Measurements from ENCODE around the gene FBXO47. TPM values are rescaled to one million over a fixed set of nuclear protein-coding genes. Genes with fewer than 3 reads are reported as not detected.

The FBXO47 gene
- total and polyA plus RNA-seq, 4 experiments from 2014 or later = not detected

DNA sequence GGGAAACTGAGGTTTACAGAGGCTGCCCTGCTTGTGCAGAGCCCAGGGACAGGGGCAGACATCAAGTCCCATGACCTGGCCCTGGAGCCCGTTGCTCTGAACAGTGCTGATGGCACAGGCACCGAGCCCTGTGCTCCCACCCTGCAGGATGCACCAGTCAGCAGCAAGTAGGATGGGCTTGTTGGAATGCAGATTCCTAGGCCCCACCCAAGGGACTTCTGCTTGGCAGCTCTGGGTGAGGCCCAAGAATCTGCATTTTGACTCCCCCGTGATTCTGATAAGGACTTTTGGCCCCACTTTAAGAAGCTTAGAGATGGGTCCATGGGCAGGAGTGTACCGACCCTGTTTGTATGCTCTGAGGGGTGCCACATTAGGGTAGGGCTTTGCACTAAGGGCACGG lies 74.1 kb downstream of the FBXO47 start:
- Mint-ChIP-seq H3K27ac (peak overlapping the region; percentile 60 to 90 (median 78)), H3K9me3 (no peaks in the 10 kb centered on the region), H3K36me3 (peaks cover 21 to 46% of the 10 kb centered on the region in 2 donors), H3K4me1 (peaks cover 54 to 96% (median 75%) of the 10 kb centered on the region in 4 donors), H3K27me3 (no peaks in the 10 kb centered on the region), H3K4me3 (peak overlapping the region in 4 of 8 donors; percentile 20 to 61 (median 56))
- POLR2A ChIA-PET (ENCODE audit: partially characterized antibody) = interaction anchor here (0.6 to 7.0 kb wide), 7 partner anchors 9 to 560 kb away, joined by 3 to 63 read pairs (median 5); partner anchors contain the start of genes LASP1 and RPL23
- H3K27ac ChIP-seq (ENCODE audit: low read depth, low read length) = peak overlapping the region; percentile 50
- DNase-seq = no peak
- intact Hi-C loops (cut with micrococcal nuclease) = no loop called here
- H3K36me3 ChIP-seq (ENCODE audit: insufficient read depth, low read length) = peaks cover 39% of the 10 kb centered on the region
- H3K4me1 ChIP-seq (ENCODE audit: insufficient read depth, low read length) = peaks cover 94% of the 10 kb centered on the region
- H3K9me3 ChIP-seq (ENCODE audit: control insufficient read depth in 1 of 2, low read length in 2 of 2) = no peaks in the 10 kb centered on the region
- CTCF ChIA-PET (ENCODE audit: partially characterized antibody) = interaction anchor here (0.7 to 2.0 kb wide), 2 partner anchors 25 to 90 kb away, joined by 3 to 8 read pairs; no protein-coding TSS in a partner anchor
- H3K4me3 ChIP-seq (ENCODE audit: low read length in 2 of 2) = no peak overlapping the region
- H3K27me3 ChIP-seq (ENCODE audit: insufficient read depth, low read length) = no peaks in the 10 kb centered on the region

DNA sequence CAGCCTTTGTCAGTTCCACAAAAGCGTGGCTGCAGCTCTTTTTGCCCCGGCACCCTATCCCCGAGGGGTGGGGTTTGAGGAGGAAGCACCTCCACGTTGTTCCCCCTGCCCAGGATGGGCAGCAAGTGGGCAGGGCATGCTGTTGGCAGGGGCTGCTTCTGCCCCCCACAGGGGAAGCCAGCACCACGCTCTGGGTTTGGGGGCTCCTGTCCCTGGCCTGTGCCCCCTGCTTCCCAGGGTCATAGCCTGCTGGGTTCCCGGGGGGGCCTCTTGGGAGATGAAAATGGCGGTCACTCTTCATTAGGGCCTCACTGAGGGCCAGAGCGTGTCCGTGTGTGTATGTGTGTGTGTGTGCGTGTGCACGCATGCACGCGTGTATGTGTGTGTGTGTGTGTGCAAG lies 74.6 kb downstream of the FBXO47 start:
- peak overlapping the region in 3 of 8 donors; percentile 20 to 61 (median 52) for H3K4me3 Mint-ChIP-seq

DNA sequence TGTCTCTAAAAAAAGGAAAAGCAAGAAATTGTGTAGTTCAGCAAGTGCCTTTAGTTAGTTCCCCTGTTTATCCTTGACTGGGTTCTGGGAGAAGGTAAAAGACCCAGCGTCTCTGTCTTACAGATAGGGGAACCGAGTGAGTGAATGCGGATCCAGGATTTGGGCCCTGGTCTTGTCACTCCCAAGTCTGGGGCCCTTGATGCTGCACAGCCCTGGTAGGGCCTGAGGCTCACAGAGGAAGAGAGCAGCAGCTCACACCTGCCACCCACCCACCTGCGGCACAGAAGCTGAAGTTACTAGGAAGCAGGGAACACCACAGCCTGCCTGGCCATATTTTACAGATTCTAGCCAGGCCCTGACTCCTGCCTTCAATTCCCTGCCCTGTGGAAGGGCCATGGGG lies 75.1 kb downstream of the FBXO47 start:
- peak overlapping the region in 6 of 8 donors; percentile 6 to 81 (median 66) for H3K4me3 Mint-ChIP-seq
- Histone ChIP-seq H3K9me3 (ENCODE audit: control insufficient read depth in 1 of 2, low read length in 2 of 2) (no peaks in the 10 kb centered on the region), H3K4me3 (ENCODE audit: low read length in 2 of 2) (no peak overlapping the region), H3K4me1 (ENCODE audit: insufficient read depth, low read length) (peaks cover 94% of the 10 kb centered on the region), H3K27me3 (ENCODE audit: insufficient read depth, low read length) (no peaks in the 10 kb centered on the region), H3K36me3 (ENCODE audit: insufficient read depth, low read length) (peaks cover 47% of the 10 kb centered on the region), H3K27ac (ENCODE audit: low read depth, low read length) (peak overlapping the region; percentile 50)
- POLR2A ChIA-PET (ENCODE audit: partially characterized antibody) = interaction anchor here (1.0 to 7.0 kb wide), 5 partner anchors 11 to 23 kb away, joined by 3 to 63 read pairs (median 4); partner anchors contain the start of gene LASP1
- intact Hi-C loops (cut with micrococcal nuclease) = no loop called here
- H3K4me1 Mint-ChIP-seq = peaks cover 47 to 88% (median 70%) of the 10 kb centered on the region in 4 donors
- DNase-seq = no peak
- no peaks in the 10 kb centered on the region for H3K9me3 Mint-ChIP-seq
- peaks cover 21 to 49% of the 10 kb centered on the region in 2 donors for H3K36me3 Mint-ChIP-seq
- CTCF ChIA-PET (ENCODE audit: partially characterized antibody) = interaction anchor here (1.2 to 1.5 kb wide), 2 partner anchors 22 to 33 kb away, joined by 3 to 6 read pairs; partner anchors contain the start of gene LASP1
- H3K27ac Mint-ChIP-seq = peak overlapping the region; percentile 88 to 95 (median 91)
- no peaks in the 10 kb centered on the region for H3K27me3 Mint-ChIP-seq

More for the DNA sequence above, 74.6 kb downstream of the FBXO47 start:
- ChIA-PET CTCF (ENCODE audit: partially characterized antibody) (interaction anchor here (1.2 to 1.5 kb wide), 2 partner anchors 23 to 32 kb away, joined by 3 to 6 read pairs; partner anchors contain the start of gene LASP1), POLR2A (ENCODE audit: partially characterized antibody) (interaction anchor here (1.3 to 7.0 kb wide), 6 partner anchors 9 to 39 kb away, joined by 4 to 63 read pairs (median 14); partner anchors contain the start of genes LASP1 and RPL23)
- Mint-ChIP-seq H3K9me3 (no peaks in the 10 kb centered on the region), H3K36me3 (peaks cover 21 to 48% of the 10 kb centered on the region in 2 donors), H3K27ac (peak overlapping the region; percentile 60 to 91 (median 89)), H3K4me1 (peaks cover 50 to 91% (median 73%) of the 10 kb centered on the region in 4 donors), H3K27me3 (no peaks in the 10 kb centered on the region)
- H3K27me3 ChIP-seq (ENCODE audit: insufficient read depth, low read length) = no peaks in the 10 kb centered on the region
- peaks cover 42% of the 10 kb centered on the region for H3K36me3 ChIP-seq (ENCODE audit: insufficient read depth, low read length)
- no peak overlapping the region for H3K4me3 ChIP-seq (ENCODE audit: low read length in 2 of 2)
- H3K4me1 ChIP-seq (ENCODE audit: insufficient read depth, low read length) = peaks cover 94% of the 10 kb centered on the region
- peak overlapping the region; percentile 50 for H3K27ac ChIP-seq (ENCODE audit: low read depth, low read length)
- intact Hi-C loops (cut with micrococcal nuclease) = no loop called here
- DNase-seq = no peak
- no peaks in the 10 kb centered on the region for H3K9me3 ChIP-seq (ENCODE audit: control insufficient read depth in 1 of 2, low read length in 2 of 2)

DNA sequence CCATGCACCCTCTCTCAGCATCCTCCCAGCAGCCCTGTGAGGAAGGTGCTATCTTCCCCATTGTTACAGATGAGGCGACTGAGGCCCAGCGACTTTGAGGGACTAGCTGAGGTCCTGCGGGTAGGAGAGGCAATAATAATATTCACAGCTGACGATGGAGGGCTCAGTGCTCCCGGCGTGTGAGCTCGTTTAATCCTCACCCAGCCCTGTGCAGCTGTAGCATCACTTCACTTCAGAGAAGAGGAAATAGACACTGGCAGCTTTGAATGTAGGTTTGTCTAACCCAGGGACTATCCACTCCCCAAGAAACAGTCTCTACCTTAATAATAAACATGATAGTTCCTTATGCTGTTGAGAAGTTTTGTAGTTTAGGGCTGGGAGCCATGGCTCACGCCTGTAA lies 75.8 kb downstream of the FBXO47 start:
- Mint-ChIP-seq H3K4me3 (peak overlapping the region in 7 of 8 donors; percentile 22 to 81 (median 64)), H3K4me1 (peaks cover 50 to 87% (median 70%) of the 10 kb centered on the region in 4 donors), H3K27ac (peak overlapping the region; percentile 88 to 95 (median 91)), H3K27me3 (no peaks in the 10 kb centered on the region), H3K36me3 (peaks cover 21 to 50% of the 10 kb centered on the region in 2 donors), H3K9me3 (no peaks in the 10 kb centered on the region)
- Histone ChIP-seq H3K4me3 (ENCODE audit: low read length in 2 of 2) (no peak overlapping the region), H3K27ac (ENCODE audit: low read depth, low read length) (peak overlapping the region; percentile 50), H3K4me1 (ENCODE audit: insufficient read depth, low read length) (peaks cover 94% of the 10 kb centered on the region), H3K27me3 (ENCODE audit: insufficient read depth, low read length) (no peaks in the 10 kb centered on the region), H3K36me3 (ENCODE audit: insufficient read depth, low read length) (peaks cover 43% of the 10 kb centered on the region), H3K9me3 (ENCODE audit: control insufficient read depth in 1 of 2, low read length in 2 of 2) (no peaks in the 10 kb centered on the region)
- CTCF ChIA-PET (ENCODE audit: partially characterized antibody) = interaction anchor here (0.6 to 1.5 kb wide), 3 partner anchors 22 to 44 kb away, joined by 3 to 6 read pairs (median 3); partner anchors contain the start of gene LASP1
- POLR2A ChIA-PET (ENCODE audit: partially characterized antibody) = interaction anchor here (0.5 to 7.0 kb wide), 7 partner anchors 11 to 38 kb away, joined by 3 to 63 read pairs (median 4); partner anchors contain the start of genes LASP1 and RPL23
- intact Hi-C loops (cut with micrococcal nuclease) = loop anchor here (2.0 kb wide), 1 partner anchor 21 kb away; the partner anchor contains the start of gene LASP1
- no peak for DNase-seq

DNA sequence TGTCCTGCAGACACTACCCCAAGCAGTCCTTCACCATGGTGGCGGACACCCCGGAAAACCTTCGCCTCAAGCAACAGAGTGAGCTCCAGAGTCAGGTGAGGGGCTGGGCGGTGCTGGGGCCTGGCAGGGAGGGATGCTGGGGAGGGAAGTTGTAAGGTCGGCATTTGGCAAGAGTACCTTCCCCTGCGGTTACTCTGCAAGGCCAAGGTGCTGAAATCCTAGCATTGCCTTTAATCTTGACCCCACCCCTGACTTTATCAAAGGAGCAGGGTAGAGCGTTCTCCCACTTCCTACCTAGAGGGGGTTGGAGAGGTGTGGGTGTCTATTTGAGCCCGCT lies 76.8 kb downstream of the FBXO47 start:
- H3K9me3 ChIP-seq (ENCODE audit: control insufficient read depth in 1 of 2, low read length in 2 of 2) = no peaks in the 10 kb centered on the region
- H3K27me3 Mint-ChIP-seq = no peaks in the 10 kb centered on the region
- H3K27me3 ChIP-seq (ENCODE audit: insufficient read depth, low read length) = no peaks in the 10 kb centered on the region
- peaks cover 53 to 89% (median 73%) of the 10 kb centered on the region in 4 donors for H3K4me1 Mint-ChIP-seq
- H3K36me3 ChIP-seq (ENCODE audit: insufficient read depth, low read length) = peaks cover 36% of the 10 kb centered on the region
- H3K9me3 Mint-ChIP-seq = no peaks in the 10 kb centered on the region
- CTCF ChIA-PET (ENCODE audit: partially characterized antibody) = interaction anchor here (1.7 kb wide), 1 partner anchor 17 kb away, joined by 5 read pairs; no protein-coding TSS in a partner anchor
- POLR2A ChIA-PET (ENCODE audit: partially characterized antibody) = interaction anchor here (1.5 to 7.0 kb wide), 5 partner anchors 8 to 37 kb away, joined by 4 to 63 read pairs (median 8); partner anchors contain the start of genes LASP1 and RPL23
- peak overlapping the region in 1 of 2 donors; percentile 17 for H3K4me3 ChIP-seq (ENCODE audit: low read length in 2 of 2)
- peaks cover 23 to 52% of the 10 kb centered on the region in 2 donors for H3K36me3 Mint-ChIP-seq
- intact Hi-C loops (cut with micrococcal nuclease) = loop anchor here (2.0 kb wide), 1 partner anchor 20 kb away; the partner anchor contains the start of gene LASP1
- peak overlapping the region in 7 of 8 donors; percentile 55 to 76 (median 69) for H3K4me3 Mint-ChIP-seq
- peak overlapping the region; percentile 50 for H3K27ac ChIP-seq (ENCODE audit: low read depth, low read length)
- H3K27ac Mint-ChIP-seq = peak overlapping the region; percentile 84 to 95 (median 91)
- peaks cover 94% of the 10 kb centered on the region for H3K4me1 ChIP-seq (ENCODE audit: insufficient read depth, low read length)
- DNase-seq = peak in 2 of 5 donors; percentile 36 to 38

DNA sequence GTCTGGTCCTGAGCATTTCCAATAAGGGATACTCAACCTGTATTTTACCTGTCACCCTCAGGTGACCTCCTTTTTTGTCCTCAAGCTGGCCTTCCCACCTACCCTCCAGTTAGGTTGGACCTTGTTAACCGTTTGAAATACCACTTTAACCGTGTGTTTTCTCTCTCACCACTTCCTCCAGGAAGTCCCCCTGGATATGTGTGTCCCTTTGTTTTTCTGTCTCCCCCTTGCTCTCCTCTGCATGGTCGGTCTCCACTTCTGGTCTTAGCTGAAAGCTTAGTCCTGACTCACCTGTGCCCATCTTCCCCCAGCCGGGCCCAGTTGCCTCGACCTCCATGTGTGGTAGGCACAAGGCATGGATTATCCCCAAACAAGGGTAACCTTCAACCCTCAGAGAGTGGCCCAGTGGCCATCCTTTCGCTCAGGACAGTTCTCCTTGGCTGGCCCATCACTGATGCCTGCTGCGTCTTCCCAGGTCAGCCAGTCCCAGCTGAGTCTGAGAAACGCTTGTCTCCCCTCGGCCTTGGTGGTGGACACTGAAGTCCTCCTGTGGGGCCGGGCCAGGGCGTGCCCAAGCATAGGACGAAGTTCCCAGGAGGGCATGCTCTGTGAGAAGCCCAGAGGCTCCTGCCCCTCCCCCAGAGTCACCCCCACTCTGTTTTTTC lies 77.3 kb downstream of the FBXO47 start:
- peak overlapping the region; percentile 84 to 95 (median 91) for H3K27ac Mint-ChIP-seq
- DNase-seq = no peak
- H3K4me3 Mint-ChIP-seq = peak overlapping the region in 7 of 8 donors; percentile 55 to 76 (median 69)
- H3K4me3 ChIP-seq (ENCODE audit: low read length in 2 of 2) = peak overlapping the region in 1 of 2 donors; percentile 17
- ChIA-PET POLR2A (ENCODE audit: partially characterized antibody) (interaction anchor here (1.5 to 7.0 kb wide), 5 partner anchors 9 to 36 kb away, joined by 4 to 63 read pairs (median 8); partner anchors contain the start of genes LASP1 and RPL23), CTCF (ENCODE audit: partially characterized antibody) (interaction anchor here (1.7 kb wide), 1 partner anchor 16 kb away, joined by 5 read pairs; no protein-coding TSS in a partner anchor)
- peaks cover 56 to 93% (median 78%) of the 10 kb centered on the region in 4 donors for H3K4me1 Mint-ChIP-seq
- no peaks in the 10 kb centered on the region for H3K27me3 Mint-ChIP-seq
- H3K4me1 ChIP-seq (ENCODE audit: insufficient read depth, low read length) = peaks cover 96% of the 10 kb centered on the region
- H3K9me3 ChIP-seq (ENCODE audit: control insufficient read depth in 1 of 2, low read length in 2 of 2) = no peaks in the 10 kb centered on the region
- intact Hi-C loops (cut with micrococcal nuclease) = loop anchor here (2.0 kb wide), 1 partner anchor 19 kb away; the partner anchor contains the start of gene LASP1
- no peaks in the 10 kb centered on the region for H3K27me3 ChIP-seq (ENCODE audit: insufficient read depth, low read length)
- H3K9me3 Mint-ChIP-seq = no peaks in the 10 kb centered on the region
- H3K27ac ChIP-seq (ENCODE audit: low read depth, low read length) = peak overlapping the region; percentile 50
- H3K36me3 ChIP-seq (ENCODE audit: insufficient read depth, low read length) = peaks cover 34% of the 10 kb centered on the region
- peaks cover 23 to 54% of the 10 kb centered on the region in 2 donors for H3K36me3 Mint-ChIP-seq
